Gastrocnemius medialis (tissue), 4 donors: ENCODE measurements around the gene RIN1. TPM values are rescaled to one million over a fixed set of nuclear protein-coding genes. Genes with fewer than 3 reads are reported as not detected.
A peak's percentile ranks its signal among the peaks of the same experiment; 100 is the strongest.

Experiments used
- ATAC-seq, 2 donors: fragments of 150-250 bp; one replicate each; pipeline ENCODE4 v1.9.1; 2016
- DNase-seq, 2 donors: peaks; one replicate each; pipeline ENCODE4 v3.0.0-alpha.2; 2019
- H3K27ac ChIP-seq, 4 donors: fragments of 200-600 bp; sonication (generic); 1 replicate in 1 of 4; 2 replicates in 3 of 4; pipeline ENCODE4 v1.5.1; 2016 to 2018; ENCODE audit warnings: mild to moderate bottlenecking in 2 of 4, moderate library complexity in 1 of 4
- H3K27me3 ChIP-seq, 3 donors: fragments of 200-600 bp; sonication (generic) in 2 of 3; 1 replicate in 1 of 3; 2 replicates in 2 of 3; pipeline versions ENCODE4 v1.5.1 to v1.6.0; 2016 to 2019; ENCODE audit warnings: mild to moderate bottlenecking in 1 of 3, moderate library complexity in 1 of 3
- H3K36me3 ChIP-seq, 2 donors: fragments of 200-600 bp; sonication (generic) in 1 of 2; one replicate each; pipeline ENCODE4 v1.5.1; 2017 to 2018
- H3K4me1 ChIP-seq, 2 donors: fragments of 200-600 bp; sonication (generic) in 1 of 2; one replicate each; pipeline ENCODE4 v1.5.1; 2016 to 2017; ENCODE audit warnings: mild to moderate bottlenecking in 2 of 2
- H3K4me3 ChIP-seq, 4 donors: fragments of 200-600 bp; sonication (generic) in 3 of 4; 1 replicate in 1 of 4; 2 replicates in 3 of 4; pipeline ENCODE4 v1.5.1; 2016 to 2019; ENCODE audit warnings: mild to moderate bottlenecking in 2 of 4
- H3K9me3 ChIP-seq, 3 donors: fragments of 200-600 bp; sonication (generic) in 2 of 3; 1 replicate in 1 of 3; 2 replicates in 2 of 3; pipeline ENCODE4 v1.5.1; 2016 to 2019
- POLR2A ChIP-seq, 2 donors: fragments of 450-650 bp; IDR thresholded peaks; one replicate each; pipeline ENCODE4 v1.6.1; 2017; ENCODE audit warnings: antibody characterized with exemption in 2 of 2, mild to moderate bottlenecking in 2 of 2, moderate library complexity in 2 of 2
- in situ Hi-C, 4 donors: fragments of 200-750 bp; cut with MboI; loops; one replicate each; pipeline versions ENCODE4 v1.15.0 to v1.8.0; 2017; ENCODE audit warnings: low sequenced_read_pairs in 4 of 4
- intact Hi-C: fragments of 100-400 bp; cut with DNase I; formaldehyde crosslinking; loops from one replicate; pipeline ENCODE4 v1.15.1; 2023; ENCODE audit warnings: low total_unique reads
- total RNA-seq, 4 donors: library from RNA; depleted of rRNA; stranded (reverse); fragments of >200 nt; gene quantifications; one replicate each; pipeline versions ENCODE4 v1.1.0 to v1.2.3, GENCODE V29; 2016
- TF ChIP-seq, protein P1 (sequence below), 5 experiments: fragments of 450-650 bp in 3 of 5; fragments of 200-600 bp in 2 of 5; sonication (generic) in 2 of 5; IDR thresholded peaks in 4 of 5; conservative IDR thresholded peaks in 1 of 5; 1 replicate in 4 of 5; 2 replicates in 1 of 5; pipeline ENCODE4 v1.5.1; 2016 to 2019; ENCODE audit warnings: antibody characterized with exemption in 5 of 5, mild to moderate bottlenecking in 3 of 5, moderate library complexity in 3 of 5

Gene RIN1
- total RNA-seq, 4 donors from 2014 or later, result 1.9 to 9.7 (median 7.0) TPM

DNA sequence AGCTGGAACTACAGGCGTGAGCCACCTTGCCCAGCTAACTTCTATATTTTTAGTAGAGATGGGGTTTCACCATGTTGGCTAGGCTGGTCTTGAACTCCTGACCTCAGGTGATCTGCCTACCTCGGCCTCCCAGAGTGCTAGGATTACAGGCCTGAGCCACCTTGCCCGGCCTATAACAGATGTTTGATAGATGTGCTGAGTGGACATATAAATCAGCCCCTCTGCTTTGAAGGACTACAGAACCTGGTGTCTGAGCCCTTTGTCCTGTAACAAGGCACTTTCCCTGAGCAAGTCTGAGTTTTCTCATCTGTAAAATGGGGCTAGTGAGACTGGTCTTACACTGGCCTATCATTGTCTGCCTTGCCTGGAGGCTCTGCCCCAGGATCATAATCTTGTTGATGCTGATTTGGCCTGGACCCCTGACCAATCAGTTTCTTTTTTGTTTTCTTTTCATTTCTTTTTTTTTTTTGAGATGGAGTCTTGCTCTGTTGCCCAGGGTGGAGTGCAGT is 7.0 kb downstream of the RIN1 start:
- Histone ChIP-seq H3K36me3 (no peaks in the 10 kb centered on the region), H3K9me3 (no peaks in the 10 kb centered on the region), H3K4me1 (peaks cover 9 to 20% of the 10 kb centered on the region in 2 donors), H3K4me3 (no peak overlapping the region), H3K27ac (no peak overlapping the region), H3K27me3 (no peaks in the 10 kb centered on the region)
- intact Hi-C loops (no loop called here), in situ Hi-C loops (loop anchor here in 1 of 4 donors (5.0 kb wide), 1 partner anchor 58 kb away; no protein-coding TSS in a partner anchor)
- DNase-seq, result no peak
- no peak for ATAC-seq
- no peak for TF ChIP-seq POLR2A (IDR thresholded peaks at IDR 0.05)
- TF ChIP-seq, protein P1, sequence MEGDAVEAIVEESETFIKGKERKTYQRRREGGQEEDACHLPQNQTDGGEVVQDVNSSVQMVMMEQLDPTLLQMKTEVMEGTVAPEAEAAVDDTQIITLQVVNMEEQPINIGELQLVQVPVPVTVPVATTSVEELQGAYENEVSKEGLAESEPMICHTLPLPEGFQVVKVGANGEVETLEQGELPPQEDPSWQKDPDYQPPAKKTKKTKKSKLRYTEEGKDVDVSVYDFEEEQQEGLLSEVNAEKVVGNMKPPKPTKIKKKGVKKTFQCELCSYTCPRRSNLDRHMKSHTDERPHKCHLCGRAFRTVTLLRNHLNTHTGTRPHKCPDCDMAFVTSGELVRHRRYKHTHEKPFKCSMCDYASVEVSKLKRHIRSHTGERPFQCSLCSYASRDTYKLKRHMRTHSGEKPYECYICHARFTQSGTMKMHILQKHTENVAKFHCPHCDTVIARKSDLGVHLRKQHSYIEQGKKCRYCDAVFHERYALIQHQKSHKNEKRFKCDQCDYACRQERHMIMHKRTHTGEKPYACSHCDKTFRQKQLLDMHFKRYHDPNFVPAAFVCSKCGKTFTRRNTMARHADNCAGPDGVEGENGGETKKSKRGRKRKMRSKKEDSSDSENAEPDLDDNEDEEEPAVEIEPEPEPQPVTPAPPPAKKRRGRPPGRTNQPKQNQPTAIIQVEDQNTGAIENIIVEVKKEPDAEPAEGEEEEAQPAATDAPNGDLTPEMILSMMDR (IDR thresholded peaks at IDR 0.05 in 4 of 5, conservative IDR thresholded peaks at IDR 0.05 in 1 of 5), result no peak

DNA sequence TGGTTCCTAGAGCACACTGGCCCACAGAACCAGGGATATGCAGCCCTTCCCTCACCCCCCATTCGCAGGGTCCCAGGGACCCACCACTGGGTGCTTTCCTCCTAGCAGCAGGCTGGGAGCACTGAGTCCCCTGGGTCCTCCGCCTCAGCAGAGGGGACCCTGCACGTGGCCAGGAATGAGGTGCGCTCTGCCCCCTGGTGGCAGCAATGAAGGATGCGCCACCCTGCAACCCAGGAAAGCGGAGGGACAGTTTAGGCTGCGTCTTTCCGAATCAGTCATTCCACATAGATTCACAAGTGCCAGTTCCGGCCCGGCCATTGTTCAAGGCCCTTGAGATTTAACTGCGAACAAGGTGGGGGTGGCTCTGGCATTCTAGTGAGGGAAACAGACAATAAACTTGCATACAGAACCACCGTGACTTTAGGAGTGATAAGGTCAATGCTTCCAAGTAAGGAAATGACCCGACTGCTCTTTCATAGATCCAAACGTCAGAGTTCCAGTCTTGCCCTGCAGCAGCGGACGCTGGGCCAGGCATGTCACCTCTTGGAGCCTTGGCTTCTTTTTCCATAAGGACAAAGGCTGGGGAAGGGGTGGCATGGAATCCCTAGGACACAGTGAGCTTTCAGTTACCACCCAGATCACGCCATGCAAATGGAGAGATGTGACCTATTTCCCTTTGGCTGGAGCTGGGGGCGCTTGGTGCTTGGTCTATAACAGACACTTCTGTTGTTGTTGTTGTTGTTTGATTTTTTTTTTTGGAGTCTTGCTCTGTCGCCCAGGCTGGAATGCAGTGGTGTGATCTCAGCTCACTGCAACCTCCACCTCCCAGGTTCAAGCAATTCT is 7.7 kb downstream of the RIN1 start:
- H3K4me3 ChIP-seq, result peak overlapping the region in 1 of 4 donors; percentile 26
- peak; percentile 65 to 76 for ATAC-seq
- H3K4me1 ChIP-seq, result peaks cover 9 to 20% of the 10 kb centered on the region in 2 donors
- no peak for TF ChIP-seq POLR2A (IDR thresholded peaks at IDR 0.05)
- TF ChIP-seq, protein P1 (IDR thresholded peaks at IDR 0.05 in 4 of 5, conservative IDR thresholded peaks at IDR 0.05 in 1 of 5), result peak; percentile 81 to 96 (median 93)
- H3K27ac ChIP-seq, result peak overlapping the region in 3 of 4 donors; percentile 8 to 59 (median 21)
- intact Hi-C loops (loop anchor here (1.0 kb wide), 2 partner anchors 16 to 61 kb away; no protein-coding TSS in a partner anchor), in situ Hi-C loops (loop anchor here in 1 of 4 donors (5.0 kb wide), 1 partner anchor 59 kb away; no protein-coding TSS in a partner anchor)
- no peaks in the 10 kb centered on the region for H3K36me3 ChIP-seq
- peak in 1 of 2 donors; percentile 54 for DNase-seq
- H3K9me3 ChIP-seq, result no peaks in the 10 kb centered on the region
- H3K27me3 ChIP-seq, result no peaks in the 10 kb centered on the region

DNA sequence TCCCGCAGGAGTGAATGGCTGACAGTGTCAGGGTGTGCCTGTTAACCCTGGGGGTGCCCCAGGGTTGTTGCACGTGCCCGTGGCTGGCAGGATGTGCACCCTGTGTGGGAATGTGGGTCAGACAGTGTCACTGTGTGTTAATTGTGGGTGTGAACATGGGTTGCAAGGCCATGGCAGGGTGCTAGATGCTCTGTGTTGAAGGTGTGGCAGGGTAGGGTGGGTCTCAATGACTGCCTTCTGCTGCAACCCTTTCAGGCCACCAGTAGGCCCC is 8.3 kb downstream of the RIN1 start:
- Histone ChIP-seq H3K9me3 (no peaks in the 10 kb centered on the region), H3K4me3 (no peak overlapping the region), H3K4me1 (peaks cover 9 to 20% of the 10 kb centered on the region in 2 donors), H3K27me3 (no peaks in the 10 kb centered on the region), H3K27ac (peak overlapping the region in 3 of 4 donors; percentile 8 to 59 (median 21)), H3K36me3 (no peaks in the 10 kb centered on the region)
- ATAC-seq (peak; percentile 20 to 21), DNase-seq (no peak)
- intact Hi-C loops, result loop anchor here (1.0 kb wide), 2 partner anchors 16 to 61 kb away; no protein-coding TSS in a partner anchor
- TF ChIP-seq POLR2A (IDR thresholded peaks at IDR 0.05), result no peak
- TF ChIP-seq, protein P1 (IDR thresholded peaks at IDR 0.05 in 4 of 5, conservative IDR thresholded peaks at IDR 0.05 in 1 of 5), result no peak
- in situ Hi-C loops, result loop anchor here in 1 of 4 donors (5.0 kb wide), 1 partner anchor 59 kb away; no protein-coding TSS in a partner anchor

DNA sequence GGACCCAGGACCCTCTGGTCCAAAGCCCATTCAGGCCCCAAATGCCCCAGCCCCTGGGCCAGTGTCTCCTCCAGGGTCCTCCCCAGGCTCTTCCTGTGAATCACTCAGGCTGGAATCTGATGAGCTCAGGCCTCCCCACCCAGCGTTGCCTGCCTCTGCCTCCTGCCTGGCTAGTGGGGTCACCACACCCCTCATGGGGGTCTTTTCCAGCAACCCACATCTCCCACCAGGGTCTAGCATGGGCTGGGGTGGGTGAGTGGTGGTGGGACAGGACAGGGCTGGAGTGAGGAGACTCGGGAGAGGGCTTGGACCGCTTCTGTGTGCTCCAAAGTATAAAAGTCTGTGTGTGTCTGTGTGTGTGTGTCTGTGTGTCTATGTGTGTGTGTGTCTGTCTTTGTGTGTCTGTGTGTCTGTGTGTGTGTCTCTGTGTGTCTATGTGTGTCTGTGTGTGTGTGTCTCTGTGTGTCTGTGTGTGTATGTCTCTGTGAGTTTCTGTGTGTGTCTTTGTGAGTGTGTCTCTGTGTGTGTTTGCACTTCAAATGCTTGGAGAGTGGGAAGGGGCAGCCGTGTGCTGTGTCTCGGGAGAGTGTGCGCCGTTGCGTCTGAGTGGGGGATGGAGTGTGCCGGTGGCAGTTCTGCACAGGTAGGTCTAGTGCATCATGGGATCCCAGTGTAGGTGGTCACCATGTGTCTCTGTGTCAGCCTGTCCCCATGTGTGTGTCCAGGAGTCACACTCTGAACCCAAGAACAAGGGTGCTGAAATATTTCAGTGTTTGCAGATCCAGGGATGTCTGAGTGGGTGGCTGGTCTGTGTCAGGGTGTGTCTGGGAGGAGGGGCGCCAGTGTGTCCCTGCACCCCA is 8.8 kb downstream of the RIN1 start:
- H3K9me3 ChIP-seq, result no peaks in the 10 kb centered on the region
- no peak for DNase-seq
- TF ChIP-seq POLR2A (IDR thresholded peaks at IDR 0.05), result no peak
- TF ChIP-seq, protein P1 (IDR thresholded peaks at IDR 0.05 in 4 of 5, conservative IDR thresholded peaks at IDR 0.05 in 1 of 5), result no peak
- intact Hi-C loops (loop anchor here (1.0 kb wide), 2 partner anchors 15 to 62 kb away; no protein-coding TSS in a partner anchor), in situ Hi-C loops (loop anchor here in 1 of 4 donors (5.0 kb wide), 1 partner anchor 60 kb away; no protein-coding TSS in a partner anchor)
- H3K4me3 ChIP-seq, result no peak overlapping the region
- H3K27ac ChIP-seq, result peak overlapping the region; percentile 59 to 68 (median 64)
- H3K27me3 ChIP-seq, result no peaks in the 10 kb centered on the region
- H3K4me1 ChIP-seq, result peaks cover 9 to 20% of the 10 kb centered on the region in 2 donors
- H3K36me3 ChIP-seq, result no peaks in the 10 kb centered on the region
- ATAC-seq, result peak; percentile 3
